ENCODE measurements around the gene GMPR.

The GMPR gene

DNA sequence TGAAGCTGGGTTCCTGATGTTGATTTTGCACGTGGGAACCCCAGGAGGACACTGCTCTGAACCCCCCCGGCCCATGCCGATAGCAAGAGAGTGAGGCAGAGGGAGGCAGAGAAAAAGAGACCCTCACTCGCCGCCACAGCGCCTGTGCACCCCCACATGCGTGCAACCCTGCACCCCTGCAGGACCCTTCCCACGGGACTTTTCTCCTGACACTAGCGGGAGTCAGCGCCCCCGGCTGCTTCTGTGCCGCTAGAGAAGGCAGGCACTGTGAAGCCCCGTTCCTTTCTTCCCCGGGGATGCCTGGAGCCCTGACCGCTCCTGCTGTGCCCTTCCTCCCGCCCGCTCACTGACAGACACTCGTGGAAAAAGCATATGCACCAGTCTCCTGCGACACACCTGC, 67.4 kb downstream of the GMPR start:
- peaks cover 18% of the 10 kb centered on the region for H3K4me1 Mint-ChIP-seq
- no peak overlapping the region for H3K4me3 Mint-ChIP-seq
- H3K27me3 Mint-ChIP-seq, result no peaks in the 10 kb centered on the region
- peaks cover 7% of the 10 kb centered on the region for H3K36me3 Mint-ChIP-seq (ENCODE audit: low read depth)
- DNase-seq (no peak), ATAC-seq (no peak)
- no peaks in the 10 kb centered on the region for H3K9me3 Mint-ChIP-seq
- no peak overlapping the region for H3K27ac Mint-ChIP-seq

DNA sequence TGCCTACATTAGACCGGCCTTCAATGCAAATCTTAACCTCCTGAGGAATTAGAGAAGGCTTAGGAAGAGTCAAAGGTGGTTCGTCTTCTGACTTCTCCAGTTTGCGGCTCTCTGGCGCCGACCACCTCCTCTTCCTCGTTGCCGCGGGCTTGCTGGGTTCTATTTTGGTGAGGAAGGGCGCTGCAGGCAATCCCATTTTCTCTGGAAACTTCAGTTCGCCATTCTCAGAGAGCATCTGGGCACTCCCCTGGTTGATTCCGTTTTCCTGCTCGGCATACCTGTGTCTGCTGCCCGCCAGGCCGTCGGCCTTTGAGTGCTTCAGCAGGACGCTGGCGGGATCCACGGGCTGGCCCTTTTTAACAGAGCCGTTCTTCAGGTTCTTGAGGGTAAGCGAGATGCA, 67.9 kb downstream of the GMPR start:
- ATAC-seq, result no peak
- H3K36me3 Mint-ChIP-seq (ENCODE audit: low read depth), result peaks cover 10% of the 10 kb centered on the region
- no peak overlapping the region for H3K4me3 Mint-ChIP-seq
- peaks cover 18% of the 10 kb centered on the region for H3K4me1 Mint-ChIP-seq
- no peaks in the 10 kb centered on the region for H3K9me3 Mint-ChIP-seq
- no peaks in the 10 kb centered on the region for H3K27me3 Mint-ChIP-seq
- no peak for DNase-seq
- no peak overlapping the region for H3K27ac Mint-ChIP-seq

DNA sequence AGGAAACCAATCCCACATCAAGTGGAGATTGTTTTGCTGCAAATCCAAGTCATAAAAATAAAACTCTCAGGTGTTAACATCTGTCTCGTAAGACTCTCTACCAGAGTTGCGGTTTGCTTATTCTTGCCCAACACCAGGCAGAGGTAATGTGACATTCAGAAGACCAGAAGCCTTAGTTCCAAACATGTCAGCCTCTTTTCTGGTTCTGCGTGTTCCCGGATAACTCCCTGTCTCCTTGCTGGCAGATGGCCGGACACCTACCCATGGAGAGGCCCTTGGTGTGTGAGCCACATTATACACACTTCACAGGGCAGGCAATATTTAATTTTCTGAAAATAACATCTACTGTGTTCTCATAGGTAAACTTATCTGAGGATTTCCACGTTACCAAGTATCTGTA, 73.4 kb downstream of the GMPR start:
- ATAC-seq (no peak), DNase-seq (no peak)
- H3K27ac Mint-ChIP-seq, result no peak overlapping the region
- H3K4me1 Mint-ChIP-seq, result peaks cover 6% of the 10 kb centered on the region
- no peaks in the 10 kb centered on the region for H3K9me3 Mint-ChIP-seq
- no peaks in the 10 kb centered on the region for H3K27me3 Mint-ChIP-seq
- H3K36me3 Mint-ChIP-seq (ENCODE audit: low read depth), result peaks cover 5% of the 10 kb centered on the region
- no peak overlapping the region for H3K4me3 Mint-ChIP-seq

DNA sequence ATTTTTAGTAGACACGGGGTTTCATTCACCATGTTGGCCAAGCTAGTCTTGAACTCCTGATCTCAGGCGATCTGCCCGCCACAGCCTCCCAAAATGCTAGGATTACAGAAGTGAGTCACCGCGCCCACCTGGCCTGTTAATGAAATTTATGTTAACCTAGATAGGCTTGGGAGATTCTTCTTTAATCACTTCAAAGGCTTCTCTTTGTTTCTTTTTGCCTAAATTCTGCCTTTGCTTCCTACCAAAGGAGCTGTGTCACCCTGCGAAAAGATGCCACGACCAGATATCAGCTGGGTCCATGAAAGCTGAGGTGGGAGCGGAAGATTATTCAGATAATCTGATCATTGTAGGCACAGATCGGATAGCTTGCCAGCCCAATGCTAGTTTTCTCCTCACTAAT, 75.3 kb downstream of the GMPR start:
- peaks cover 10% of the 10 kb centered on the region for H3K36me3 Mint-ChIP-seq (ENCODE audit: low read depth)
- no peak overlapping the region for H3K4me3 Mint-ChIP-seq
- H3K27ac Mint-ChIP-seq, result no peak overlapping the region
- peaks cover 21% of the 10 kb centered on the region for H3K4me1 Mint-ChIP-seq
- H3K27me3 Mint-ChIP-seq, result no peaks in the 10 kb centered on the region
- H3K9me3 Mint-ChIP-seq, result no peaks in the 10 kb centered on the region
- DNase-seq, result no peak
- ATAC-seq, result no peak

DNA sequence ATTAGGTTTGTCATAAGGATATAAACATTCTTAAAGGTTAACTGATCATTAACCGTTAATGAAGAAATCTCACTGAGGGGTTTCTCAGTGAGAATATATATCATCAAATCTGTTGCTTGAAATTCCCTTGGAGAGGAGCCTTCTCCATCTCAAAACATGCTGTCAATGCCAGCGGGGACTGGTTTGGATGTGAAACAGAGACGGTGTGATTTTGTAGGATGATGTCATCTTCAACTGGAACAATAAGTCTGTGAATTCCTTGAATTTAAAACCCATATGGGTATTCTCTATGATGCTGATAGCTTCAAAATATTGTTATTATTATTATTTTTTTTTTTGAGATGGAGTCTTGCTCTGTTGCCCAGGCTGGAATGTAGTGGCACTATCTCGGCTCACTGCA, 75.9 kb downstream of the GMPR start:
- no peak overlapping the region for H3K4me3 Mint-ChIP-seq
- H3K36me3 Mint-ChIP-seq (ENCODE audit: low read depth), result peaks cover 10% of the 10 kb centered on the region
- H3K9me3 Mint-ChIP-seq, result no peaks in the 10 kb centered on the region
- ATAC-seq (no peak), DNase-seq (no peak)
- H3K27ac Mint-ChIP-seq, result no peak overlapping the region
- peaks cover 26% of the 10 kb centered on the region for H3K4me1 Mint-ChIP-seq
- no peaks in the 10 kb centered on the region for H3K27me3 Mint-ChIP-seq

DNA sequence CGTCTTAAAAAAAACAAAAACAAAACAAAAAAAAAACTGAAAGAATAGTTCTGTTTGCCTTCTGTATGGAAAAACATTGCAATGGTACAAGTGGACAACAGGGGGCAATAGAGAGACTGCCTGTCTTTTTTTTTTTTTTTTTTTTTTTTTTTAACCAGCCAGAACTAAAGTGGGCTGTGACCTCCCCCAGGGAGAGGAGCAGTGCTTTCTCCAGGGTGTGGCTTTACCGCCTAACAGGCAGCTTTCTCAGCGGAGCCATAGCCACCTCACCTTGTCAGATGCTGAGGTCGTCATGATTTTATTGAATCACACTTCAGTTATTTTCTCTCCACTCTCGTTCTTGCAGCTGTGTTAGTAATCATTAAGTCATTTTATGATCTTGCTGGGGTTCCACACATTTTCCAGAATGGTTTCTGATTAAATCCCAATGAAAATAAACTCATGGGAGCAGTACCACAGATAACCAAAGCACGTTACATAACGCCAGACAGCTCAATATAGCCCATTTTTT, 78.4 kb downstream of the GMPR start:
- ATAC-seq, result no peak
- Mint-ChIP-seq H3K9me3 (no peaks in the 10 kb centered on the region), H3K4me3 (peak overlapping the region; percentile 27), H3K4me1 (peaks cover 51% of the 10 kb centered on the region), H3K27me3 (no peaks in the 10 kb centered on the region), H3K36me3 (ENCODE audit: low read depth) (peaks cover 6% of the 10 kb centered on the region), H3K27ac (peak overlapping the region; percentile 26)
- DNase-seq, result peak; percentile 30

DNA sequence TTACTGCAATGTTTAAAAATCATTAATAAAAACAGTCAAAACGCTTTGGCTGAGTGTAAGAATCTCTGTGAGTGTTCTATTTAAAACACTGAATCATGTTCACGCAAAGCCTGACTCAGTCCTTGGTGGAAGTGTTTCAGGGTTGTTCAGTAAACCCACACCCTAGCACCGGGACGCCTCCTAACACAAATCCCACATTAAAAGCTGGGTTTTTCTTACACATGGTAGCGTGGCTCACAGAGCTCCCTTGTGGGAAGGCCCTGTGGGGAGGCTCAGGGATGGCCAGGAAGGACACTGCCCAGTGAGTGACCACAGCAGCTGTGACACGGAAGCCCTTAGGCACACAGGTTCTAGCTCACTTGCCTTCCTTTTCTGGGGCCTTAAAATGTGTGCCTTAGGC, 80.2 kb downstream of the GMPR start:
- no peaks in the 10 kb centered on the region for H3K27me3 Mint-ChIP-seq

DNA sequence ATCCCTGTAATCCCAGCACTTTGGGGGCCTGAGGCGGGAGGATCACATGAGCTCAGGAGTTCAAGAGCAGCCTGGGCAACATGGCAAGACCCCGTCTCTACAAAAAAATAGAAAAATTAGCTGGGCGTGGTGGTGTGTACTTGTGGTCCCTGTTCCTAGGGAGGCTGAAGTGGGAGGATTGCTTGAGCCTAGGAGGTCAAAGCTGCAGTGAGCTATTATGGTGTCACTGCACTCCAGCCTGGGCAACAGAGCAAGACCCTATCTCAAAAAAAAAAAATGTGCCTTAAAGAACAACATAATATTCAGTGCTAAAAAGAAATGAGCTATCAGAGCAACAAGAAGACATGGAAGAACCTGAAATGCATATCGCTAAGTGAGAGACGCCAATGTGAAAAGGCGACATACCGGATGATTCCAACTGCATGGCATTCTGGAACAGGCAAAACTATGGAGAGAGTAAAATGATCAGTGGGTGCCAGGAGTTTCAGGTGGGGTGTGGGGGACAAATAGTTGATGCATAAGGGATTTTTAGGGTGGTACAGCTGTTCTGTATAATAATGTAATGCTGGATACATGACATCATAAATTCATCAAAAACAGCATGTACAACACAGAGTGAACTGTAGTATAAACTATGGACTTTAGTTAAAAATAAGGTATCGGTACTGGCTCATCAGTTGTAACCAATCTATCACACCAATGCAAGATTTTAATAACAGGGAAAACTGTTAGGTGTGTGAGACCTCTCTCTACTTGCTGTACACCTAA, 80.8 kb downstream of the GMPR start:
- H3K4me1 Mint-ChIP-seq, result peaks cover 74% of the 10 kb centered on the region
- ATAC-seq (no peak), DNase-seq (no peak)
- H3K4me3 Mint-ChIP-seq, result peak overlapping the region; percentile 72
- H3K36me3 Mint-ChIP-seq (ENCODE audit: low read depth), result peaks cover 6% of the 10 kb centered on the region
- peak overlapping the region; percentile 91 for H3K27ac Mint-ChIP-seq
- H3K27me3 Mint-ChIP-seq, result no peaks in the 10 kb centered on the region
- H3K9me3 Mint-ChIP-seq, result no peaks in the 10 kb centered on the region

More for the DNA sequence above, 80.2 kb downstream of the GMPR start:
- DNase-seq (peak; percentile 39), ATAC-seq (peak; percentile 26)
- H3K9me3 Mint-ChIP-seq, result no peaks in the 10 kb centered on the region
- H3K4me1 Mint-ChIP-seq, result peaks cover 68% of the 10 kb centered on the region
- H3K27ac Mint-ChIP-seq, result peak overlapping the region; percentile 91
- H3K36me3 Mint-ChIP-seq (ENCODE audit: low read depth), result peaks cover 6% of the 10 kb centered on the region
- H3K4me3 Mint-ChIP-seq, result peak overlapping the region; percentile 72

DNA sequence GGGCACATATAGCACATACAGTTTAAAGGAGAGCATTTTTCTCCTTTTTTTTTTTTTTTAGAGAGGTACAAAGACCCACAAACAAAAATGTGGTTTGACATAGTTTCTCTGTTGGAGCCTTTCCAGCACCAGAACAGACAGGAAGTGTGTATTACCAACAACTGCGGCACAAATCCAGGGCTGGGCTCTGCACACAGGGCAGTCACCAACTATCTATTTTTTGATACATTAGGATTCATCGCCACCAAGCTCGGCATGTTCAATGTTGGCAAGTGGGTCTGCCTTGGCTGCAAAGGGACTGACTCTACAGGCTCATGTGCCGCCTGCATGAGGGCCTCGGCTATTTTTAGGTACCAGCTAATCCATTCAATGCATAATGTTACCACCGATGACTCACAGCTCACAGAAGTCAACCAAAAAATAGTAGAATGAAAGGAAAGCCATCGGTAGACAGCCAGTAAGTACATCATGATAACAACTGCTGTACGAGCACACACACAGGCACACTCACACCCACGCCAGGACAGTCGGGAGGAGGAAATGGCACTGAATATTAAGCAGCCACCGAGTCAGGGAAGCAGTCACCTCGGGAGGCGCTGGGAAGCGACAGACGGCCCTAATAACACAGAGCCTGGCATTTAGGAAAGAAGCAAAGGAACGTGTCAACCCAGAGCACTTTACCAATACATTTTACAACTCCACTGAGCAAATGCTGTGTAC, 81.6 kb downstream of the GMPR start:
- peaks cover 6% of the 10 kb centered on the region for H3K36me3 Mint-ChIP-seq (ENCODE audit: low read depth)
- H3K4me1 Mint-ChIP-seq, result peaks cover 82% of the 10 kb centered on the region
- H3K9me3 Mint-ChIP-seq, result no peaks in the 10 kb centered on the region
- no peaks in the 10 kb centered on the region for H3K27me3 Mint-ChIP-seq
- H3K27ac Mint-ChIP-seq, result peak overlapping the region; percentile 91
- peak; percentile 60 for DNase-seq
- peak; percentile 75 for ATAC-seq
- H3K4me3 Mint-ChIP-seq, result peak overlapping the region; percentile 72

DNA sequence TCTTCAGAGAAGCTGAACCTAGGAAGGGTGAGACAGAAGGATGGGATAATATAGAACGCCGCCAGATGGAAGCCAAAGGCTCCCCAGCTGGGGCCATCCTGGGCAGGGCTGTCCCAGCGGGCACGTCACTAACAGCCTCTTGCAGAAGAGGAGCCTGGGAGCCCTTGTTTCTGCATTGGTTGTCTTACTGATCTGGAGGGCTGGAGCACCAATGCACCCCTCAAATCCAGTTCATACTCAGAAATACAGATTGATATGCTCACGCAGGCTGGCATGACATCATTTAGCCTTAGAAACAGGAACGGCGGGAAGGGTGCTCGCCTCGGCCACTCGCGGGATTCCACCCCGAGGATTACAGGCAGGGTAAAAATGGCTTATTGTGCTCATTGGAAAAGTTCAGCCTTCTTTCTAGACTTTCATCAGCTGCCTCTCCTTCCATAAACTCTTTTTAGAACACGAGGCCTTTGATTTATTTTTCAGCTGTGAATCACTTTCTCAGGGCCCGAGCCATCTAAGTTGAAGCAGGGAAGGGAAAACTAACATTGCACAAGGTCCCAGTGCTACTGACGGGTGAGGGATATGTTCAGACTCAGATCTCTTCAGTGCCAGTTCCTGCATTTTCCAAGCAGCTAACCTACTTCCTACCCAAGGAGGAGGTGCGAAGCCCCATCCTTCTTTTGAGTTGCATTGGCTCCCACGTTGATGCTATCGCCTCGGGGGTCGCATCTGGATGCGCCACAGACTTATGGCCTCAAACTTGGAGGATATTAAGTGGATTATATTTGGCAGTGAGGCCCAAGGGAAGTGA, 82.3 kb downstream of the GMPR start:
- Mint-ChIP-seq H3K36me3 (ENCODE audit: low read depth) (peaks cover 10% of the 10 kb centered on the region), H3K4me3 (peak overlapping the region; percentile 72), H3K27me3 (no peaks in the 10 kb centered on the region), H3K9me3 (no peaks in the 10 kb centered on the region), H3K4me1 (peaks cover 90% of the 10 kb centered on the region), H3K27ac (peak overlapping the region; percentile 91)
- no peak for DNase-seq
- no peak for ATAC-seq

DNA sequence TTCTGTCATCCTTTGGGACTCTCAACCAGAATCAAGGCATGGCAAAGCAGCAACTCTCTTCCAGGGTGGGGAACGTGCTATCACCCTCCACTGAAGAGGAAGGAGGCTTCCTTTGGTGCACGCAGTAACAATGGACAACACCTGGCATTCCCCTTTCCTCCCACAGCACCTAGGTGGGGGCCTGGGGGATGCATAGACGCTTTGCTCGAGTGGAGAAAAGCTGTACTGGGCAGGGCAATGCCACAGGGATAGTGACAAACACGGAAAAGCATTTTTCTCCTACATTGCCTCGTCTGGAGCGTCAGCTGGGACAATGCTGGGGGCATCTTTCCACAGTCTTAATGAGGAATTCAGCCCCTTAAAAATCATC, 82.9 kb downstream of the GMPR start:
- Mint-ChIP-seq H3K4me1 (peaks cover 92% of the 10 kb centered on the region), H3K36me3 (ENCODE audit: low read depth) (peaks cover 13% of the 10 kb centered on the region), H3K4me3 (no peak overlapping the region), H3K27me3 (no peaks in the 10 kb centered on the region), H3K27ac (peak overlapping the region; percentile 91), H3K9me3 (no peaks in the 10 kb centered on the region)
- ATAC-seq, result no peak
- no peak for DNase-seq

DNA sequence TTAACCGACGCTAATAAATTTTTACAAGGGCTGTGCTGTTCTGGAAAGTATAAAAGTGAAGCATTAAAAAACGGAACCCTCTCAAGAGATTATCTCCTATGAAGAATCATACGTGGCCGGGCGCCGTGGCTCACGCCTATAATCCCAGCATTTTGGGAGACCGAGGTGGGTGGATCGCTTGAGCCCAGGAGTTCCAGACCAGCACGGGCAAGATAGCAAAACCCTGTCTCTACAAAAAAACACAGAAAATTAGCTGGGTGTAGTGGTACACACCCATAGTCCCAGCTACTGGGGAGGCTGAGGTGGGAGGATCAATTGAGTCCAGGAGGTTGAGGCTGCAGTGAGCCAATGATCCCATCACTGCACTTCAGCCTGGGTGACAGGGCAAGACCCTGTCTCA, 83.4 kb downstream of the GMPR start:
- Mint-ChIP-seq H3K9me3 (no peaks in the 10 kb centered on the region), H3K4me1 (peaks cover 89% of the 10 kb centered on the region), H3K36me3 (ENCODE audit: low read depth) (peaks cover 16% of the 10 kb centered on the region), H3K4me3 (no peak overlapping the region), H3K27me3 (no peaks in the 10 kb centered on the region), H3K27ac (peak overlapping the region; percentile 92)
- no peak for ATAC-seq
- no peak for DNase-seq

DNA sequence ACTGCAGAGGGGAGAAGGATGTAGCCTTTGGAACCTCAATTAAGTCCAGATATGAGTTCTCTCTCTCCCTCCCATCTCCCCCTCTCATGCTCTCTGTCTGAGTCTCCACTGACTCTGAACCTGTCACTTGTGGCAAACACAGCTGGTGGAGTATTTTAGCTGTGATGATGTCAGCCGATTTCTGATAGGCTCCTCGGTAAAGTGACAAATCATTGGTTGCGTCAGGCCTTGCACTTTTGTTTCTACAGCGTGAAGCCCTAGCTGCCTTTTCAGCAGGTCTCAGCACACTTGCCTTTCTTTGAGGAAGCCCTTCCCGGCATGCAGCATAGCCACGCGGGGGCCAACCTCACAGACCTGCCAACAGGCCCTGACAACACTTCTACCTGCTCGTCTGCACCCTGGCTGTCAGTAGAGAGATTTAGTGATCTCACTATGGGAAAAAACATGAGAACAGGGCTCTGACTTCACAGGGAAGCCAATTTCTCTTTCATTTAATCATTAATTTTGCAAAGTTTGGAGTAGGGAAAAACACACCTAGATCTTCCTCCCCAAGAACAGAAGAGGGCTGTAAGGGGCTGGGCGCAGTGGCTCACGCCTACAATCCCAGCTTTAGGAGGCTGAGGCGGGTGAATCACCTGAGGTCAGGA, 84.4 kb downstream of the GMPR start:
- ATAC-seq (peak; percentile 79), DNase-seq (peak; percentile 69)
- Mint-ChIP-seq H3K27ac (peak overlapping the region; percentile 92), H3K36me3 (ENCODE audit: low read depth) (peaks cover 14% of the 10 kb centered on the region), H3K4me3 (peak overlapping the region; percentile 57), H3K27me3 (no peaks in the 10 kb centered on the region), H3K9me3 (no peaks in the 10 kb centered on the region), H3K4me1 (peaks cover 80% of the 10 kb centered on the region)

DNA sequence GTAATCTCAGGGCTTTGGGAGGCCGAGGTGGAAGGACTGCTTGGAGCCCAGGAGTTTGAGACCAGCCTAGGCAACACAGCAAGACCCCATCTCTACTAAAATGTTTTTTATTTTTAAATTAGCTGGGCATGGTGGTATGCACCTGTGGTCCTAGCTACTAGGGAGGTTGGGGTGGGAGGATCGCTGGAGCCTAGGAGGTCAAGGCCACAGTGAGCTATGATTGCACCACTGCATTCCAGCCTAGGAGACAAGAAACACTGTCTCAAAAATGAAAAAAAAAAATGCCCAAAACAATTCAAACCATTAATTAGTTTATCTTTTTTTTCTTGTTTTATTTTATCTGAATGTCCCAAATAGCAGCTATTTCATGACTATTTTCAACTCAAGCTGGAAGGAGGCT, 85.8 kb downstream of the GMPR start:
- Mint-ChIP-seq H3K9me3 (no peaks in the 10 kb centered on the region), H3K27me3 (no peaks in the 10 kb centered on the region), H3K4me1 (peaks cover 66% of the 10 kb centered on the region), H3K27ac (peak overlapping the region; percentile 59), H3K4me3 (no peak overlapping the region), H3K36me3 (ENCODE audit: low read depth) (peaks cover 11% of the 10 kb centered on the region)
- DNase-seq (no peak), ATAC-seq (no peak)
